SK-N-SH treated with all-trans-retinoic acid at 6 μM for 48 hours (cell line): ENCODE data around the gene CHST11.

Source experiments
- ARNTL ChIP-seq: fragments of 450-650 bp; formaldehyde crosslinking; IDR thresholded peaks from 2 replicates; pipeline ENCODE4 v1.5.0; 2020; ENCODE audit warnings: low read depth, mild to moderate bottlenecking, moderate library complexity, borderline replicate concordance
- ESRRG ChIP-seq: fragments of 250-450 bp; sonication (Bioruptor Pico); IDR thresholded peaks from 2 replicates; pipeline ENCODE4 v1.6.1; 2021; ENCODE audit warnings: mild to moderate bottlenecking
- PPARA ChIP-seq: fragments of 250-450 bp; sonication (Bioruptor Pico); IDR thresholded peaks from 2 replicates; pipeline ENCODE4 v1.5.0; 2020; ENCODE audit warnings: mild to moderate bottlenecking, borderline replicate concordance
- RARB ChIP-seq: fragments of 250-450 bp; sonication (Bioruptor Pico); IDR thresholded peaks from 2 replicates; pipeline ENCODE4 v1.8.0; 2021; ENCODE audit warnings: mild to moderate bottlenecking, moderate library complexity
- TCF4 ChIP-seq: fragments of 250-450 bp; sonication (Bioruptor Pico); IDR thresholded peaks from 2 replicates; pipeline ENCODE4 v1.8.0; 2021; ENCODE audit warnings: mild to moderate bottlenecking, moderate library complexity, borderline replicate concordance
- ZFP3 ChIP-seq: fragments of 250-450 bp; sonication (Bioruptor Pico); IDR thresholded peaks from 2 replicates; pipeline ENCODE4 v1.5.0; 2020; ENCODE audit warnings: mild to moderate bottlenecking, moderate library complexity
- ZNF565 ChIP-seq: fragments of 450-650 bp; formaldehyde crosslinking; conservative IDR thresholded peaks from 2 replicates; pipeline ENCODE4 v1.5.0; 2020; ENCODE audit warnings: low read depth, mild to moderate bottlenecking, moderate library complexity
- ZNF70 ChIP-seq: fragments of 450-650 bp; formaldehyde crosslinking; IDR thresholded peaks from 2 replicates; pipeline ENCODE4 v1.5.0; 2020; ENCODE audit warnings: mild to moderate bottlenecking, moderate library complexity
- TF ChIP-seq, protein P1 (sequence below): fragments of 250-450 bp; sonication (Bioruptor Pico); IDR thresholded peaks from 2 replicates; pipeline ENCODE4 v1.5.0; 2020; ENCODE audit warnings: mild to moderate bottlenecking, moderate library complexity
- TF ChIP-seq, protein P2 (sequence below): fragments of 250-450 bp; sonication (Bioruptor Pico); IDR thresholded peaks from 2 replicates; pipeline ENCODE4 v1.5.1; 2020; ENCODE audit warnings: low read depth, mild to moderate bottlenecking, moderate library complexity

DNA sequence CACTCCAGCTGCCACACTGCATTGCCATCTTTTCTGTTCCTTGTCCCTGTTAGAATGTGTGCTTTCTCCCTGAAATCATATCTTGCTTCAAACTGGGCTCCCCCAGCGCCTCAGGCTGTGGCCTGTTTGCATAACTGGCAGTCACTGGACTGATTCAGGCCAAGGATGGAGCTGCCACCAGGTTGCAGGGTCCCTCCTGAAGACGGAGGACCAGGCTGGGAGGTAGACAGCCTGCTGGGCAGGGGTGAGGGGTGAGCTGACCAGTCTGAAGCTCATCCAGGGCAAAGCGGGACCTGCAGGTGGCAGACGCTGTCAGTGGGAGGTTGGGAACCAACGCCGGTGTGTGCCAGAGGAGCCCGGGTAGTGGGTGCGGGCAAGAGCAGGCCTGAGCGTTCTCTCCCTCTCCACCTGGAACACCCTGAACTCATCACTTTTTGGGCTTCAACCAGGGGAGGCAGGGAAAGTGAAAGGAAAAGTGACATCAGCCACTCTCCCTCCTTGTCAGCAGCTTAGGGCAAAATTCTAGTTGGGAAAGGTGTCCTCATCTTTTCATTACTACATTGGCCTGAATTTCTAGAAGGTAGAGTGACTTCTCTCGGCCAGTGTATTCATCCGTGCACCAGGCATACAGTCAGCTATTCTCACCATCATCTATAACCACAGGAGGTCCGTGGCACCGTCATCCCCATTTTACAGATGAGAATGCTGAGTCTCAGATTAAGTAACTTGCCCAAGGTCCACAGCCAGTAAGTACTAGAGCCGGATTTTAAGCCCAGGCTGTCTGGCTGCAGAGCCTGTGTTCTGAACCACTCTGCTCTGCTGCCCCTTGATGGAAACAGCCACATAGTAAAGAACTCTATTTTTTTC is 282.3 kb downstream of the CHST11 start:
- TF ChIP-seq ZNF70 (CRISPR knock-in tag) (no peak), RARB (CRISPR knock-in tag) (no peak), ZNF565 (no peak), ZFP3 (no peak), ARNTL (CRISPR knock-in tag) (no peak), TCF4 (CRISPR knock-in tag) (no peak), PPARA (CRISPR knock-in tag) (no peak), ESRRG (CRISPR knock-in tag) (no peak)
- TF ChIP-seq, protein P1, sequence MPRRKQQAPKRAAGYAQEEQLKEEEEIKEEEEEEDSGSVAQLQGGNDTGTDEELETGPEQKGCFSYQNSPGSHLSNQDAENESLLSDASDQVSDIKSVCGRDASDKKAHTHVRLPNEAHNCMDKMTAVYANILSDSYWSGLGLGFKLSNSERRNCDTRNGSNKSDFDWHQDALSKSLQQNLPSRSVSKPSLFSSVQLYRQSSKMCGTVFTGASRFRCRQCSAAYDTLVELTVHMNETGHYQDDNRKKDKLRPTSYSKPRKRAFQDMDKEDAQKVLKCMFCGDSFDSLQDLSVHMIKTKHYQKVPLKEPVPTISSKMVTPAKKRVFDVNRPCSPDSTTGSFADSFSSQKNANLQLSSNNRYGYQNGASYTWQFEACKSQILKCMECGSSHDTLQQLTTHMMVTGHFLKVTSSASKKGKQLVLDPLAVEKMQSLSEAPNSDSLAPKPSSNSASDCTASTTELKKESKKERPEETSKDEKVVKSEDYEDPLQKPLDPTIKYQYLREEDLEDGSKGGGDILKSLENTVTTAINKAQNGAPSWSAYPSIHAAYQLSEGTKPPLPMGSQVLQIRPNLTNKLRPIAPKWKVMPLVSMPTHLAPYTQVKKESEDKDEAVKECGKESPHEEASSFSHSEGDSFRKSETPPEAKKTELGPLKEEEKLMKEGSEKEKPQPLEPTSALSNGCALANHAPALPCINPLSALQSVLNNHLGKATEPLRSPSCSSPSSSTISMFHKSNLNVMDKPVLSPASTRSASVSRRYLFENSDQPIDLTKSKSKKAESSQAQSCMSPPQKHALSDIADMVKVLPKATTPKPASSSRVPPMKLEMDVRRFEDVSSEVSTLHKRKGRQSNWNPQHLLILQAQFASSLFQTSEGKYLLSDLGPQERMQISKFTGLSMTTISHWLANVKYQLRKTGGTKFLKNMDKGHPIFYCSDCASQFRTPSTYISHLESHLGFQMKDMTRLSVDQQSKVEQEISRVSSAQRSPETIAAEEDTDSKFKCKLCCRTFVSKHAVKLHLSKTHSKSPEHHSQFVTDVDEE (CRISPR knock-in tag): no peak
- TF ChIP-seq, protein P2, sequence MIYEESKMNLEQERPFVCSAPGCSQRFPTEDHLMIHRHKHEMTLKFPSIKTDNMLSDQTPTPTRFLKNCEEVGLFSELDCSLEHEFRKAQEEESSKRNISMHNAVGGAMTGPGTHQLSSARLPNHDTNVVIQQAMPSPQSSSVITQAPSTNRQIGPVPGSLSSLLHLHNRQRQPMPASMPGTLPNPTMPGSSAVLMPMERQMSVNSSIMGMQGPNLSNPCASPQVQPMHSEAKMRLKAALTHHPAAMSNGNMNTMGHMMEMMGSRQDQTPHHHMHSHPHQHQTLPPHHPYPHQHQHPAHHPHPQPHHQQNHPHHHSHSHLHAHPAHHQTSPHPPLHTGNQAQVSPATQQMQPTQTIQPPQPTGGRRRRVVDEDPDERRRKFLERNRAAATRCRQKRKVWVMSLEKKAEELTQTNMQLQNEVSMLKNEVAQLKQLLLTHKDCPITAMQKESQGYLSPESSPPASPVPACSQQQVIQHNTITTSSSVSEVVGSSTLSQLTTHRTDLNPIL (CRISPR knock-in tag): no peak
